Stimulated activated CD8-positive, alpha-beta memory T cell treated with anti-CD3 and anti-CD28 coated beads, Interleukin-12 subunit alpha, Interleukin-12 subunit beta, amount 100 ng/mL, for 24 hours (primary cell): Measurements from ENCODE around the gene TM9SF1.

Source experiments
- DNase-seq: peaks from one replicate; pipeline ENCODE4 v3.0.0-alpha.2; 2020; ENCODE audit errors: extremely low read depth

The TM9SF1 gene

DNA sequence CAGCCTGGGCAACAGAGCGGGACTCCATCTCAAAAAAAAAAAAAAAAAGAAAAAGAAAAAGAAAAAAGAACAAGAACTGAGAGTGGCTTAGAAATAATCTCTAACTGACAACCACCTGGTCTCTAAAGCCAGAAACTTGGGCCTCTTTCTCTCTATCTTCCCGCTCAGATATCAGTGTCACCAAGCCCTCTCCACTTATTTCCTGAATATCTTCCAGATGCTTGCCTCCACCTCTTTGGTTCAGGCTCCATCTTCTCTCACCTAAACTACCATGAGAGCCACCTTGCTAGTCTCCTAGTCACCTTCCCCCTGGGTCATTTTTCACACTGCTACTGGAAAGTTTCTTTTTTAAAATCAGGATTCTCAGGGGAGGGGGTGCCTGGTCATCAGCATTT lies 1.8 kb upstream of the TM9SF1 start:
- no peak for DNase-seq

DNA sequence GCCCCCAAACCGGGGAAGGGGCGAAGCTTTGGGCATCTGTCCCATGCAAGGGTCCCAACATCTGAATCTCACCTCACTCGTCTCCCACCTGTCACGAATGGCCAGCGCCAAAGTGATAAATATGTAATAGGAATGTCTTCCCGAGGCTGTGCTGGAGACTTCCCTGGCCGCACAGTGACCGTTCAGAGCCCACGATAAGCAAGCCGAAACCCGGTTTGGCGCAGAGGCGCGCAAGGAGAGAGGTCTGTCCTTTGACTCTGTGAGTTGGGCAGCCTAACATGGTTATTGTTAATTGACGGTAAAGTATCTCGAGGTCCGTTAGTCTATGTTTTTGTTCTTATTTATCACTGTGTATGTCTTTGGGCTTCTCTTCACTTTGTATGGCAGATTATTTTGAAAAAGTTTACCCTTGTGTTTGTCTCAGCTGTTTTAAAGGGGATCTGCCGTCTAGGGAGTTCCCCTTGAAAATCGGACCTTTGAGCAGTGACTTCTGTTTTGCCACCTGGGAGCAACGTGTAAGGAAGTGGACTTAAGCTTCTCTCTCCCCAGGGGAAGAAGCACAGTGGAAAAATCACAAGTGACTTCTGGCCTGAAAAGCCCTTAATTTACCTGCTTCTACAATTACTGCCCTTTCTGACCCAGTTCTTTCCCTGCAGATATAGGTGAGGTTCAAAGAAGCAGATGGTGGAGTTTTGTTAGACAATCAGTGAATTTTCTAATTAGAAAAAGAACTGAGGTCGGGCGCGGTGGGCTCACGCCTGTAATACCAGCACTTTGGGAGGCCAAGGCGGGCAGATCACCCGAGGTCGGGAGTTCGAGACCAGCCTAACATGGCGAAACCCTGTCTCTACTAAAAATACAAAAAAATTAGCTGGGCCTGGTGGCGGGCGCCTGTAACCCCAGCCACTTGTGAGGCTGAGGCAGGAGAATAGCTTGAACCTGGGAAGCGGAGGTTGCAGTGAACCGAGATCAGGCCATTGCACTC lies 1.1 kb upstream of the TM9SF1 start:
- no peak for DNase-seq

DNA sequence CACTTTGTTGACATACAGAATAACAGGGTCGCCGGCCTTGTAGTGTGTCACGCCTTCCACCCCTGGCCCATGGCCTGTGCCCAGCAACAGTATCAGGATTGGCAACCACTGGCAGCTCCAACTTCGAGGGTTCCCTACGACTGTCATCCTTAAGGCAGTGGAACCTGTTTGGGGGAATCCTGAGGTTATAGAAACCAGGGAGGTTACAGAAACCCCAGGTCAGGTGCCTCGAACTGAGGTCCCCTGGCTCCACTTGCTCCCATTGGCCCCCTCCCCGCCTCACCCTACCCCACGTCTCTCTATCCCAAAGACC lies 412 bp downstream of the TM9SF1 start:
- DNase-seq, result no peak

DNA sequence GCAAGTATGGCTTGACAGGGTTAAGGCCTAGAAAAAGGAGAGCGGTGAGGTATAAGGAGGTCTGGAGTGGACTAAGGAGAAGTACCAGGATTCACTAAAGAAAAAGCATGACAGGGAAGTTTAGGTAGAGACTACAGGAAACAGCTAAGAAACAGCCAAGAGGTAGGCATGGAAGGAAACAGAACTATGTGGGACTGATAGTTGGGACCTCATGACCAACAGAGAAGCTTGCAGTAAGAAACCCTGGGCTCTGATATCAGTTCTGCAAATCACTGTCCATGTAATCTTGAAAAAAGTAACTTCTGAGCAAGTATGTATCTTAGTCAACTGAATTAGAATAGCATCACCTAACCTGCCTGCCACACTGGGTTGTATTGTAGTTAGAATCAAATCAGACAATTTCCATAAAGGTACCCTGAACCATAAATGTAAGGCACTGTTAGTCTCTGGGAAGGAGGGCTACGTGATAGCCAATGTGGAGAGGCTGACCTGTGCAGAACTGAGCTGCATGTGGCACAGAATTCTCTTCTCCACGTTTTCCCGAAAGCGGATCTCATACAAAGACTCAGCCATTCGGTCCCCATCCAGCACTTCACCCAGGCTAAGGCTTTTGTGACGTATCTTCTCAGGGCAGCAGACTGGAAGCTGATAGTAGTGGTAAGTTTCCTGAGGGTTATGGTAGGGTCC lies 912 bp downstream of the TM9SF1 start:
- DNase-seq, result no peak

DNA sequence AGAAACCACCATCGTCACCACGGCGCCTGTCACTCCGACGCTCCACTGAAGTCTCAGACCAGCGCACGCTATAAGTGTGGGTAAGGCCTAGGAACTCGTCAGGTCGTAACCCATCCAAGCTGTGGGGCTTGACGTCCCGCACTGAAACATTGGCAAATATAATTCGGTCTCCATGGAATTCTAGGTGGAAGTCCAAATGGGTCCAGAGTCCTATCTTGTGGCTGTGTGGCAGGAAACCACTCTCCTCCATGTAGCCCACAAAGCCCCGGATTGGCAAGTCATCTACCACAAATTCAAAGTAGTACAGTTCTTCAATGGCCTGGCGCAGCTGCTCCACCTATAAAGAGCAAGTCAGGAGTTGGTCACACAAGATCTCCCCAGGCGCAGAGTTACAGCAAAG lies 2.3 kb downstream of the TM9SF1 start:
- no peak for DNase-seq

DNA sequence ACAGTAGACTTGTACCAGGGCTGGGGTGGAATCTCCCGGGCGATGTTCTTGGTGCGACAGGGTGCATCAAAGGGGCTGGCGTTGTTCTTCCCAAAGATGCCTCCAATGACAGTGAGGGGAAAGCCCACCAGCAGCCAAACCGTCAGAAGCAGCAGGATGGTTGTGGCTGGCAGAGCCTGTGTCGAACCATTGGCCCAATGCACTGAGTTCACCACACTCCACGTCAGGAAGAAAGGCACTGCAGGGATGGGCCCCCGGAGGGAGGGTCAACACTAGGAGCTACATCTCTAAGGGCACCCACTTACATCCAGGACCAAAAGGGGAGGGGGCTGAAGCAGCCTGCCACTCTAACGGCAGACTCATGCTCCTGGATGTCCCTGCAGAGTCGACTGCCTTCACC lies 4.8 kb downstream of the TM9SF1 start:
- DNase-seq, result no peak

DNA sequence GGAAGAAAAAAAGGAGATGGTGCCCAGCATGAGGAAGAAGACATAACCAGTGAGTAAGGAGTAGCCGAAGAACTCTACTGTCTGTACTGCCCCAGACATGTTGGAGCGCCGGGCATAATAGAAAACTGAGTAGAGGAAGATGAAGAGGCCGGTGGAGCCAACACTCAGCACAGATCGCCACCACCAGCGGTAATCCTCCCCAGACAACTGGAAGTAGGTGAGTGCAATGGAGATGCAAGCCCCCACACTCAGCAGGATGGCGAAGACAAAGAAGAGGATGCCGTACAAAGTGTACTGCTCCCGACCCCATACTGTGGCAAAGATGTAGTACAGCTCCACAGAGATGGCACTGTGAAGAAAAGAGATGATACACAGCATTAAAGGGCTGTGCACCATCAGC lies 5.8 kb downstream of the TM9SF1 start:
- DNase-seq, result no peak

DNA sequence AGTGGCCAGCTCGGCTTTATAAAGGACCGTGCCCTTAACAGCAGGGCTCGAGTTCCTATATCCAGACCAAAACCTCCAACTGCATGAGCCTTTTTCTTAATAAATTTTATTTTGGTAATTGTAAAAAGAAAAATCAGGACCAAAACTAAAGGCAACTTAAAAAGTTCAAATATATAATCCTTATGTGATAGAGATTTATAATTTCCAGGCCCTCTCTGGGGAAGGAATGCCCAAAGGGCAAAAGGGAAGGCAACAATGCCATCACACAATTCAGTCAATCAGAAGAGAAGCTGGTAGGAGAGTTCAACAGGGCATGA lies 6.2 kb downstream of the TM9SF1 start:
- DNase-seq, result no peak

DNA sequence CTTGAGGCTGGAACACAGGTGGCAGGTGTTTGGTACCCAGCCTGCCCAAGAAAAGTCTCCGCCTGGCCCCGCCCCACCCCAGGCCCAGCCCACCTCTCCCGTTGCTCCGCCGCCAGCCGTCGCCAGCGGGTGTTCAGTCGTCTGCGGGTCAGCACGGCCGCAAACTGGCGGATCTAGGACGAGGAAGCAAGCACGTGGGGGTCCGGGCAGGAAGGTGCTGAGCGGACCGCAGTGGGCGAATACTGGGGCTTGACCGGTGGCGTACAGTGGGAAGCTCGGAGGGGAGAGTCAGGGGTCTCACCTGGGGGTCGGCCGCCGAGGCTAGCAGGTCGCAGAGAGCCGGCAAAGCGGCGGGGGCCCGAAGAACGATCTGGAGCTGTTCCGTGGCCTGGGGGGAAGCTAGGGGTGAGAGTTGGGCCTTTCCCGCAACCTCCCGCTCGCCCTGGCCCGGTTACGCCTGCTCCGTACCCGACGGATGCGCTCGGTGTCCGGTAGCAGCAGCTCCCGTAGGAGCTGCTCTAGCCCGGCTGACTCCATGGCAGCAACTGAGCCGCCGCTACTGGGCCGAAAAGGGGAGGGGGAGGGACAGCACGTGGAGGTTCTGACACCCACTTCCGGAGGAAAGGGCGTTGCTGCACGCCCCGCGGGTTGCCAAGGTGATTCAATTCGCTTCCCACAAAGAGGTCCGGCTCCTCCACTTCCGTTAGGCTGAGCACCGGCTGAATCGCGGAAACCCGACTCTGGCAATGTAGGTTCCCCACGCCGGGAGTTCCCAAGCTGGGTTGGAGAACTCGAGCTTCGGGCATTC lies 6.8 kb downstream of the TM9SF1 start, which contains the start of gene IPO4:
Gene IPO4, minus strand, starts transcription at position 566 of the 808 bp plus-strand sequence. Its CDS starts 29 bp downstream, at position 537.
- DNase-seq, result peak; percentile 92

DNA sequence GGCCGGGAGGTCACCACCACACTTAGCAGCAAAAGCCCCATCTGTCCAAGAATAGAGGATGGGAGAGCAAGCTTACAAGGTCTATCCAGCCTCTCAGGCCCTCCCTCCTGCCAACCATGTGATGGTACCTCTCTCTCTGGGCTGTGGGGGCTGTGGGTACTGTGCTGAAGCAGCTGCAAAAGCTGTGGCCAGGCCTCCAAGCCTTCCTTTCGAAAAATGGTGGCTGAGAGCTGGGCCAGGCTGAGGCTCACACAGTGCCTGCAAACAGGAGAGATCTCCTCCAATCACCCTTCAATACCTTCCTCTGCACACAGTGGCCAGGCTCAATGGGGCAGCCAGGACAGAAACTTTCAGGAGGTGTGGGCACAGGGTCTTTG lies 7.7 kb downstream of the TM9SF1 start:
- DNase-seq, result no peak

DNA sequence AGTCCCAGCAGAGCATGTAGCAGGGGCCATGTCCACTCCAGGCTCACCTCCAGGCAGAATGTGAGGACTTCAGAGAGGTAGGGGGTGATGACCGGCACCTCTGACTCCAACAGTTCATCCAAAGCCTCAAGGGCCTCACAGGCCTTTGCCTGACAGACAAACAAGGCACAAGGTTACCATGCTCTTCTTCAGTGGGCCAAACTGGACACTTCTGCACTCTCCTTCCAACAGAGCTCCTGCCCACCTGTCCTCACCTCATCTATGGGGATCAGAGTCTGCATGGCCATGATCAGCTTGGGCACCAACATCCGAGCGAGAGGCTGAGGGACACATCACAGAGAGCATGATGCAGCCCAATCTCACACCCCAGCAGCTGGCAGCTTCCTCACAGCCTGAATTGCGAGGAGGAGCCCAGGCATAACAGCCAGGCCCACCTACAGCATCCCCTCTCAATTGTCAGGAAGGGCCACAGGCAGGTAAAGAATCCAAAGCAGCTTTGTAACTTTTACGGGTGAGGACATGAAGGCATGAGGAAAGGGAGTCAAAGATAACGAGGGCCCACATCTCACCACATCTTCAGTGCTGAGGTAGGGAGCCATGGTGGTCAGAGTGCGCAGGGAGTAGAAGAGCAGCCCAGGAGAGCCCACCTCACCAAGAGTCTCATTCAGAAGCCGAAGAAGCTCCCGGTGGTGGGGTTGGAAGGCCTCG lies 8.3 kb downstream of the TM9SF1 start:
- no peak for DNase-seq

DNA sequence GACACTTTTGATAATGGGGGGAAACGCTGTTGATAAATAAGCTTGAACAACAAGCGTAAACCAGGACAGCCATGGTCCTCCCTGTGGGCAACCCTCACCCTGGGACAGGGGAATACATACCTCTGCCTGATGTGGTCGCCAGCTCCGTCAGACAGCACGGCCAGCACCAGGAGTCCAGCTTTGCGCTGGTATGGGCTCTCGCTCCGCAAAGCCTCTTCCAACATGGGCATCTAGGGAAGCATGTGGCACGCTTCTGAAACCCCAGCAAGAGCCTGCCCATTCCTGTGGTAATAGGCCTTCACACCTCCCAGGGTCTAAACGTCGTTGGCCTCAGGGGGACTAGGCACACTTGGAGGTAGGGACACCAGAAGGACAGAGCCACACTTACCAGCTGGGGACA lies 9.5 kb downstream of the TM9SF1 start:
- no peak for DNase-seq

DNA sequence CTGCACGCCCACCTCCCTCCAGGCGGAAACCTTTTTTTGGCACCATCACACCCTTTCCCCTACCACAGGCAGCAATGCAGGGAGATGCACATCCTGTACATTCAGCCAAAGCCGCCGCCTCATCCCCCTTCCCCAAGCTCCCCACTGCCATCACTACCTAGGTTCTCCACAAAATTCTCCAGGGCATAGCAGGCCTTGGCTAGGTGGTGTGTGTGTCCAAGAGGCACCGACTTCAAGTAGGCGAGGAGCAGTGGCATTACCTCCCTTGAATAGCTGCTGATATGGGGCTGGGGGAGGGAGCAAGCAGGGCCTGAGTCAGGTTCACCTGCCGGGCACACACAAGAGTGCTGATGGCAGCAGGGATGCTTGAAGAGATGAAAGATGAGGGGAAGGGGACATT lies 10.2 kb downstream of the TM9SF1 start:
- no peak for DNase-seq

DNA sequence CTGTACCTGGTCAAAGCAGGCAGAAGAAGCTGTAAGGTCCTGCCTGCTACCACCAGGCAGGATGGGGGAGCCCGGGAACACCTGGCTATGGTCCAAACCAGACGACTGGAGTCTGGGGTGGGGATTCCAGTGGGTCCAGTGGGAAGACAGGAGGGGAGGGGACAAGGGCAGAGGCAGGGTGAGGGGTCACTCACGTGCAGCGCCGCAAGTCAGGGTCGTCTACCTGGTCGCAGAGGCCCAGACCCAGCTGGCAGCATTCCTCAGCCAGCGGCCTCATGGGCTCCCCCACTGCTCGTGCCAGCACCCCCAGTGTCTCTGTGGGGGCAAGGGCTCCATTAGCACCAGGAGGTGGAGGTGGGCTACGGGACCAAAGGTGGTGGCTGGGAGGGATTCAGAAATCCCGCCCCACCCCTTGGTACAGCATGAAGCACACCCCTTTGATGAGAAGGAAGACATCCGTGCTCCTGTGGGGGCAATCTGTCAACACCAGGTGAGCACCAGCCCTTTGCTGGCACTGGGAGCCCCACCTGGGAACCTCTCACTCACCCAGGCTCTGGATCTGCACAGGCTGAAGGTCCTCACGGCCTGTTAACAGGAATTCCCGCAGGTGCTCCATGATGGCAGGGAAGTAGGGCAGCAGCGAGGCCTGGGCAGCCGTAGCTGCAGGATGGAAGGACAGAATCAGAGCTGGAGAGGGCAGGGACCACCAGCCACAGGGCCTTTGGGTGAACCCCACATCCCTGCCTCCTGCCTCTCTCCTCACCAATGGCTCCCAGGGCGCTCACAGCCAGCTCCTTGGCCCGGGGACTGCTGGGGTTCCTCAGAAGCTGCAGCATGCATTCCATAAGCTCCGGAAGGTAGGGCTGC lies 10.9 kb downstream of the TM9SF1 start:
- DNase-seq, result no peak

DNA sequence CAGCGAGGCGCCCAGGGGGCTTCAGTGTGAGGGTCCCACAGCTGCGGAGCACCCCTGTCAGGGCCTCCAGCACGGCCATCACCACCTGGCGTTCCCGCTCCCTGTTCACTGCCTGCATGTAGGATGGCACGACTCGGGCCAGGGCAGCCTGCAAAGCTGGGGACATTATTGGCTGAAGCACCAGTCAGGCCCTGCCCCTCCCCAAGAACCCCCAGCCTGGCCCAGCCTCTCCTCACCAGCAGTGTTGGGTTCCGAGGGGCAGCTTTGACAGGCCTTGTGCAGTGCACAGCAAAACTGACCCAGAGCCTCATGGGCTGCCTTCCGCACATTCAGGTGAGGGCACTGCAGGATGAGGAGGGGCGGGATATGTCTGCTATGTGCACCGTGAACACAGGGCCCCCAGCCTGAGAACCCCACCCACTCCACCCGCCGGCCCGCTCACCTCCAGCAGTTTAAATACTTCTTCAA lies 12.2 kb downstream of the TM9SF1 start:
- DNase-seq, result no peak

DNA sequence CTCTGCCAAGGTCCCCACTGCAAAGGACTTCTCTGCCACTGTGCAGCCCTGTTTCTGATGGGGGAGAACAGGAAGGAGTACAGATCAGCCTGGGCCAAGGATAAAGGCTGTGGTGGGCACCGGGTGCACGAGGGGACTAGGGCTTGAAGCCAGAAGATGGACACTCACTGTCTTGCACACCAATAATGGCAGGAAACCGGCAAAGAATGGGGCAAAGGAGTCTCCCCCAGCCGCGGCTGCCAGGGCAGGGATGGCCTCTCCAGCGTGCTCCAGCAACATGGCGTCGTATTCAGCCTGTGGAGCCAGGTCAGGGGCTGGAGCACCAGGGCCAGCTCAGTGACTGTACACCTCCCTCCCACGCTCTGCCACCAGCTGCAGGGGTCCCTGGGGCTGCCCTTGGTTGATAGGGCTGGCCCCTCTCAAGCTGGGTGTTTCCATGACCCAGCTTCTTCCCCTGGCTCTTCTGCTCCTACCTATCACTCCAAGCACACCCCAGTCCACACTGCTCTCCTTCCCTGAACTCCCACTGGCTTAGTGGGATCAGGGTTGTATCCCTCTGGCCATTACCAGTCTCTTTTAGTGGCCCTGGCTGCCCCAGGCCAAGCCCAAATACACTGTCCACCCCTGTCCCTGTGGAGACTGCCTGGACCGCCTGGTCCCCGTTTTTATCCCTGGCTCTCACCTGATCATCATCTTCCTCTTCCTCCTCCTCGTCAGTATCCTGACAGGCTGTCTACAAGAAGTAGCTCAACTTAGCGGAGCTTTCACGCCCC lies 12.9 kb downstream of the TM9SF1 start:
- DNase-seq, result no peak

DNA sequence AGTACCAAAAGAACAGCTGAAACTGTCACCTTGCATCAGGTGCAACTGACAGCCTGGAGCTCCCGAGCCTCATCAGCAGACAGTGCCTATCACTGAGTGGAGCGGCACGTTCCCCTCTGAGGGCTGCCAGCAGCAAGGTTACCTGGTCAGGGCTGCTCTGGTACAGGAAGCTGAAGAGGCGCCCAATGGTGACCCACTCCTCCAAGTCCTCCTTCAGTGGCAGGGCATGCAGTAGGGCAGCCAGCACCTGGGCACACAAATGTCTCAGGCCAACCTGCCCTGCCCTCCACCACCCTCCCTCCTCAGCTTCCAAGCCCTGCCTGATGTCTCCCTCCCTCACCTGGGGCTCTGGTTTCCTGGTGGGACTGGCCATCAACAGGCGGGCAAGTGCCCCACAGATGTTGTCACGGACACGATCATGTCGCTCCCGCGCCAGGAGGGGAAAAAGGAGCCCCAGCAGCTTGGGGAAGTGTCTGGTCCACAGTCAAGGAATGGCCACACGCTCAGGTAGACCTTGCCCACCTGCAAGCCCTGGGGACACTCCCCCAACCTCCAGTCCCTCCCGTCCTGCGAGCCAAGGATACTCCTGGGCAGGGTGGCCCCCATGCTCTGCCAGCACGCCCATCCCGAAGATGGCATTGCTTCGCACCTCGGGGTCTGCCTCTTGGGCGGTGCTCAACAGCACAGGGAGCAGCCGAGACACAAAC lies 13.7 kb downstream of the TM9SF1 start:
- DNase-seq, result no peak

DNA sequence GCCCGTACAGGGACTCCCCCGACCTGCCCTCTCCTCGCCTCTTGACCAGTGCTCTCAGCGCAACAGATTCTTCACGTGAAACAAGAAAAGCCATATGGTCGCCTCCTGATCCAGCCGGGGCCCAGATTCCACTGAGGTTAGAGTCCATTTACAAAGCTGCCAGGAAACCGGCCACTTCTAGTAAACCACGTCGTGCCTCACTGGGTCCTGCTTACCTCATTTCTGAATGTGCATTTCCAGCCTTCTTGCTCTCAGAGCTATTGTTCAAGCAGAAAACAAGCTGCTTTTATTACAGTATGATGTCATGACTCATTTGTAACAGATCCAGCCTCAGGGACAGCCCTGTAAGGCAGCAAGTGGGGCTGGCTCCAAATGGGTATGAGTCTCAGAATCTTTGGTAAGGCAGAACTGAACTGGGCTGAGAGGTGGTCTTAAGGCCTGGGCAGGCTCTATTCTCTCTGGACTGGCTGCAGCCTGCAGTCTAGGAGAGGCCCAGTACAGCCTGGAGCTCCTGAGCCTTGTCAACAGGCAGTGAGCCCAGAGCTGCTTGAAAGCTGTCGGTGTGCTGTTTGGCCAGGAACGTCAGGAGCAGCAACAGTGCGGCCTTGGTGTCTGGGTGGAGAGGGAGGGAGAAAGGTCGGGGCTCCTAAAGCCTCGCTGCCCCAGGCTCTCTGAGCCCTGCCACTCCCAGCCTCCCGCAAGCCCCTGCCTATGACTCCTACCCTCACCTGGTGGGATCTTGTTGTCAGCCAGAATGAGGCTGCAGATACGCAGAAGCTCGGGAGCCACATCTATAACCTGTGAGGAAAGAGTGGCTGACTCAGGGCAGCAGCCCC lies 15.1 kb downstream of the TM9SF1 start:
- DNase-seq, result no peak
